LNCAP (cell line): ENCODE results near the gene SYTL4.

Experiments
- TF ChIP-seq, protein P1 (sequence below): fragments of 450-650 bp; IDR thresholded peaks from 2 replicates; pipeline ENCODE4 v1.5.1; 2017; ENCODE audit warnings: mild to moderate bottlenecking

The SYTL4 gene

DNA sequence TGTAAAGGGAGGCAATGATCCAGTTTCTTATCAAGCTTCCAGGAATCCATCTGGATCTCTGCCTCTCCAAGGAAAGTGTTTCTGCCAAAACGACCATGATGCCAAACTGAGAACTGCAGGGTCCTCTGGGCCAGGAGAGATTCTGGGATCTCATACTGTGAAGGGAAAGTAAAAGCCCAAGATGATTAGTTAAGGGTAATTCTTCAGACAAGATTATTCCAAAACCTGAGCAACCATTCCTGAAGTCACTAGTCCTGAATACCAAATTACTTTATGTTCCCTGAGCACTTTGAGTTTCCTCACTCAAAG lies 46.0 kb downstream of the SYTL4 start:
- TF ChIP-seq, protein P1, sequence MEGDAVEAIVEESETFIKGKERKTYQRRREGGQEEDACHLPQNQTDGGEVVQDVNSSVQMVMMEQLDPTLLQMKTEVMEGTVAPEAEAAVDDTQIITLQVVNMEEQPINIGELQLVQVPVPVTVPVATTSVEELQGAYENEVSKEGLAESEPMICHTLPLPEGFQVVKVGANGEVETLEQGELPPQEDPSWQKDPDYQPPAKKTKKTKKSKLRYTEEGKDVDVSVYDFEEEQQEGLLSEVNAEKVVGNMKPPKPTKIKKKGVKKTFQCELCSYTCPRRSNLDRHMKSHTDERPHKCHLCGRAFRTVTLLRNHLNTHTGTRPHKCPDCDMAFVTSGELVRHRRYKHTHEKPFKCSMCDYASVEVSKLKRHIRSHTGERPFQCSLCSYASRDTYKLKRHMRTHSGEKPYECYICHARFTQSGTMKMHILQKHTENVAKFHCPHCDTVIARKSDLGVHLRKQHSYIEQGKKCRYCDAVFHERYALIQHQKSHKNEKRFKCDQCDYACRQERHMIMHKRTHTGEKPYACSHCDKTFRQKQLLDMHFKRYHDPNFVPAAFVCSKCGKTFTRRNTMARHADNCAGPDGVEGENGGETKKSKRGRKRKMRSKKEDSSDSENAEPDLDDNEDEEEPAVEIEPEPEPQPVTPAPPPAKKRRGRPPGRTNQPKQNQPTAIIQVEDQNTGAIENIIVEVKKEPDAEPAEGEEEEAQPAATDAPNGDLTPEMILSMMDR: no peak

DNA sequence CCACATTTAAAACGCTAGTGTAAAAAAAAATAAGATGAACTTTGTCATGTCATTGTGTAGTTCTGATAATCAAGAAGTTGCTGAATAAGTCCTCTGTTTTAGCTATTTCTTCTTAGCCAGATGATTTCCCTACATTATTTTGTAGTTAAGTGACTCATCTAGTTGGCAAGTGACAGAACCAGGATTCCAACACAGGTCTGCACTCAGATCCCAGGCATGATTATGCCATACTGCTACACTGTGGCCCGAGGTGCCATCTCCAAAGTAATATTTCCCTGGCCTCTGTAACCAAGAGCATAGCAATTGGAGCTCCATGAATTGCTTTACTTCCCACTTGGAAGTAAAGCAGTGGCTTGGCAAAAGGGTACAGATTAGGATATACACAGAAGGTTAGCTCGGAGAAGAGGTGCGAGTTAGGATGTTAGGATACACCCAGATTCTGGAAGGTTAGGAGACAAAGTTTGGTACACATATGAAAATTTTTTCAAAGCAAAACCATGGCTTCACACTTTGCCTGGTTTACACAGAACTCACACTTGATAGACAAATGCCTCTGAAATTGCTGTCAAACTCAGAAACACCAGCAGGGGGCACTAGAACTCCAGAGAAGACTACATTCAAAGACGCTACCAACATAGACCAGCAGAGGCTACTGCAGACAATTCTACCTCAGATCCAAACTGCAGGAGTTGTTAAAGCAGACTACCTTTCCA lies 46.5 kb downstream of the SYTL4 start:
- TF ChIP-seq, protein P1: peak; percentile 63

DNA sequence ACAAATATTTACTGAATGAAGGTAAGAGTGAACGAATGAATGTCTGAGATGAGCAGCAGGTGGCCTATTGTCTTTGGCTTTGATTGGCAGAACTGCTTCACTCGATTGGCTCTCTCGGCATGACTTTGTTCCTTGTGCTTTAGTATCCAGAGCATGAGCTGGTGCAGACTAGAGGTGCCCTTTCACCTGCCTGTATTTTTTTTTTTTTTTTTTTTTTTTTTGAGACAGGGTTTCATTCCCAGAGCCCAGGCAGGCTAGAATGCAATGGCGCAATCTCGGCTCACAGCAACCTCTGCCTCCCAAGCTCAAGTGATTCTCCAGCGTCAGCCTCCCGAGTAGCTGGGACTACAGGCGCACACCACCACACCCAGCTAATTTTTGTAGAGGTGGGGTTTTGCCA lies 49.0 kb downstream of the SYTL4 start:
- TF ChIP-seq, protein P1: no peak

- TF ChIP-seq, protein P1: no peak
Observed at GRCh38 chrX:100681599-100681998, 50.3 kb downstream of the SYTL4 start.

- TF ChIP-seq, protein P1: no peak
Observed at GRCh38 chrX:100680756-100681155, 51.2 kb downstream of the SYTL4 start.

DNA sequence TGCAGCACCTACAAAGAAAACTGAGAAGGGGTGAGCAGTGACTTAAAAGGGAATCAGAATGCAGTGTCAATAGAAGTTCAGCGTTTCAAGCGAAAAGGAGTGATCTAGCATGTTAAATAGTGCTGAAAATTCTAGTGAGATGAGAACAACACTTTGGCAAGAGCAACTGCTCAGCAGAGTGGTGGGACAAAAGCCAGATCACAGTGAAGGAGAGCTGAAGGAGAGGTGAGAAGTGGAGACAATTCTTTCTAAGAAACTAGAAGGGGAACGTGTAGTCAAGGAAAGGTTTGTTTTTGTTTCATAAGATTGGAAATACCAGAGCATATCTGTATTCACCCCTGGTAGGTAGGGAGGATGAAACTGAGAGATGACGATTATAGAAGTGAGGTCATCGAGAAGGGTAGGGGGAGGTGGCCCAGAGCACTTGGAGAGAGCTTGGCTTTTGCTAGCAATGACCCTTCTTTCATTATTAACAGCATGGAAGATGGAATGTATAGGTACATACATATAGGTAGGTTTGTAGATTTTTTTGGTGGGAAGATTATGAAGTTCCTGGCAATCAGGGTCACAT lies 54.2 kb downstream of the SYTL4 start:
- TF ChIP-seq, protein P1: no peak

DNA sequence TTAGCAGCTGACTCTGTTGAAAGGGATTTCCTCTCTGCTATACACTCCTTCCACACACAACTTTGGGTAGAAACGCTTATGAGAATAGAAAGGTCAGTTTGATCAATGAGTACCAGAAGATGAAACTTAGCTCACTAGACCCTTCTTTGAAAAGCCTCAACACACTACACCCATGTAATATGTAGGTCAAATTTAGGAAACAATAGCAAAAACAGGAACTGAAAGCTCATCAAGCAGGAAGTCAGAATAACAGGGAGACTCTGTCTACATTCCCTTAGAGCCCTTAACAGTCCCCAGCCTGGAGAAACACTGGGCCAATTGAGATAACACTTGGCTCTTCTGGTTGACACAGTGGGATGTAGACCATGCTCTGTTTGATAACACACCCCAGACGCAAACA lies 57.2 kb downstream of the SYTL4 start:
- TF ChIP-seq, protein P1: no peak
